IMR-90 (cell line): ENCODE results near the gene CD68.

Experiments used
- BHLHE40 ChIP-seq: fragments of 150-350 bp; IDR thresholded peaks from 2 replicates; pipeline ENCODE4 v1.6.1; 2016; ENCODE audit warnings: mild to moderate bottlenecking, low read depth, low read length
- CEBPB ChIP-seq: IDR thresholded peaks from 2 replicates; pipeline ENCODE4 v1.6.1; 2012; ENCODE audit warnings: low read depth, low read length, improper control_type of control experiment
- CTCF ChIP-seq: conservative IDR thresholded peaks from 2 replicates; pipeline ENCODE4 v1.5.1; 2012; ENCODE audit warnings: mild to moderate bottlenecking, low read depth, low read length, improper control_type of control experiment
- ELK1 ChIP-seq: fragments of 150-350 bp; IDR thresholded peaks from 2 replicates; pipeline ENCODE4 v1.6.1; 2016; ENCODE audit warnings: low read depth, mild to moderate bottlenecking, low read length, moderate library complexity, borderline replicate concordance
- FOS ChIP-seq: fragments of 150-350 bp; IDR thresholded peaks from 2 replicates; pipeline ENCODE4 v1.6.1; 2016; ENCODE audit warnings: low read depth, low read length
- MAFK ChIP-seq: IDR thresholded peaks from 2 replicates; pipeline ENCODE4 v1.6.1; 2012; ENCODE audit warnings: low read depth, low read length, improper control_type of control experiment
- MXI1 ChIP-seq: IDR thresholded peaks from 2 replicates; pipeline ENCODE4 v1.6.1; 2012; ENCODE audit warnings: low read depth, mild to moderate bottlenecking, low read length, moderate library complexity, borderline replicate concordance
- NFE2L2 ChIP-seq: fragments of 150-350 bp; IDR thresholded peaks from 2 replicates; pipeline ENCODE4 v1.6.1; 2016; ENCODE audit warnings: low read depth, mild to moderate bottlenecking, low read length
- POLR2A ChIP-seq: IDR thresholded peaks from 2 replicates; pipeline ENCODE4 v1.6.1; 2012; ENCODE audit warnings: mild to moderate bottlenecking, low read depth, low read length
- SMC3 ChIP-seq: fragments of 150-350 bp; IDR thresholded peaks from 2 replicates; pipeline ENCODE4 v1.6.1; 2016; ENCODE audit warnings: low read depth, mild to moderate bottlenecking, antibody characterized with exemption, low read length, moderate library complexity
- USF2 ChIP-seq: fragments of 150-350 bp; IDR thresholded peaks from 2 replicates; pipeline ENCODE4 v1.6.1; 2017; ENCODE audit warnings: mild to moderate bottlenecking, antibody characterized with exemption, low read length, low read depth

- TF ChIP-seq USF2 (no peak), FOS (no peak), CTCF (no peak), MXI1 (no peak), CEBPB (no peak), POLR2A (no peak), SMC3 (no peak), ELK1 (no peak), BHLHE40 (no peak), MAFK (no peak), NFE2L2 (no peak)
These were observed 3.5 kb upstream of the CD68 start for GRCh38 chr17:7575959-7576358.
